ENCODE measurements around the gene FOXP1.

FOXP1 gene

DNA sequence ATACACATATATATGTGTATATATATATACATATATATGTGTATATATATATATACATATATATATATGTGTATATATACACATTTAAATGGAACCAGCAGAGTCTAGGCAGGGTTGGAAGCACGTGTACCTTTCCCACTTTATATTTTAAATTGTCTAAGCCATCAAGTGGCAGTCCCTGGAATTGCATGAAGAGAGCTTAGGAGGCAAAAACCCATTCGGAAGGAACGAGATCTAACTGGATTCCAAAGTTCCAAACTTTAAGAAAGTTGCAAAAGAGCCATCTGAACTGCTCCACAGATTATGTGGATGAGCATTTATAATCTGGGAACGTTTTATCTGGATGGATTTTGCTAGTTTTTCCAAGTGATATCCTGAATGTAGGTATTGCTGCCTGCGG lies 186.5 kb downstream of the FOXP1 start:
- ATAC-seq: peak; percentile 56; the same call in 2 of the 3 replicates
- TF ChIP-seq CSDC2 (CRISPR knock-in tag; IDR thresholded peaks at IDR 0.05) (no peak), ZC3H10 (CRISPR knock-in tag; IDR thresholded peaks at IDR 0.05) (no peak), ZNF8 (CRISPR knock-in tag; IDR thresholded peaks at IDR 0.05) (no peak), ARNTL (CRISPR knock-in tag; IDR thresholded peaks at IDR 0.05; ENCODE audit: borderline replicate concordance, low read depth) (no peak), ZNF565 (CRISPR knock-in tag; conservative IDR thresholded peaks at IDR 0.05; ENCODE audit: low read depth) (no peak), ISL1 (CRISPR knock-in tag; IDR thresholded peaks at IDR 0.05) (no peak), BACH2 (CRISPR knock-in tag; IDR thresholded peaks at IDR 0.05; ENCODE audit: borderline replicate concordance) (no peak), ZFP3 (CRISPR knock-in tag; IDR thresholded peaks at IDR 0.05) (no peak), OSR1 (CRISPR knock-in tag; IDR thresholded peaks at IDR 0.05) (no peak)
- TF ChIP-seq, protein P1, sequence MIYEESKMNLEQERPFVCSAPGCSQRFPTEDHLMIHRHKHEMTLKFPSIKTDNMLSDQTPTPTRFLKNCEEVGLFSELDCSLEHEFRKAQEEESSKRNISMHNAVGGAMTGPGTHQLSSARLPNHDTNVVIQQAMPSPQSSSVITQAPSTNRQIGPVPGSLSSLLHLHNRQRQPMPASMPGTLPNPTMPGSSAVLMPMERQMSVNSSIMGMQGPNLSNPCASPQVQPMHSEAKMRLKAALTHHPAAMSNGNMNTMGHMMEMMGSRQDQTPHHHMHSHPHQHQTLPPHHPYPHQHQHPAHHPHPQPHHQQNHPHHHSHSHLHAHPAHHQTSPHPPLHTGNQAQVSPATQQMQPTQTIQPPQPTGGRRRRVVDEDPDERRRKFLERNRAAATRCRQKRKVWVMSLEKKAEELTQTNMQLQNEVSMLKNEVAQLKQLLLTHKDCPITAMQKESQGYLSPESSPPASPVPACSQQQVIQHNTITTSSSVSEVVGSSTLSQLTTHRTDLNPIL (CRISPR knock-in tag; IDR thresholded peaks at IDR 0.05; ENCODE audit: low read depth): no peak
- TF ChIP-seq, protein P2, sequence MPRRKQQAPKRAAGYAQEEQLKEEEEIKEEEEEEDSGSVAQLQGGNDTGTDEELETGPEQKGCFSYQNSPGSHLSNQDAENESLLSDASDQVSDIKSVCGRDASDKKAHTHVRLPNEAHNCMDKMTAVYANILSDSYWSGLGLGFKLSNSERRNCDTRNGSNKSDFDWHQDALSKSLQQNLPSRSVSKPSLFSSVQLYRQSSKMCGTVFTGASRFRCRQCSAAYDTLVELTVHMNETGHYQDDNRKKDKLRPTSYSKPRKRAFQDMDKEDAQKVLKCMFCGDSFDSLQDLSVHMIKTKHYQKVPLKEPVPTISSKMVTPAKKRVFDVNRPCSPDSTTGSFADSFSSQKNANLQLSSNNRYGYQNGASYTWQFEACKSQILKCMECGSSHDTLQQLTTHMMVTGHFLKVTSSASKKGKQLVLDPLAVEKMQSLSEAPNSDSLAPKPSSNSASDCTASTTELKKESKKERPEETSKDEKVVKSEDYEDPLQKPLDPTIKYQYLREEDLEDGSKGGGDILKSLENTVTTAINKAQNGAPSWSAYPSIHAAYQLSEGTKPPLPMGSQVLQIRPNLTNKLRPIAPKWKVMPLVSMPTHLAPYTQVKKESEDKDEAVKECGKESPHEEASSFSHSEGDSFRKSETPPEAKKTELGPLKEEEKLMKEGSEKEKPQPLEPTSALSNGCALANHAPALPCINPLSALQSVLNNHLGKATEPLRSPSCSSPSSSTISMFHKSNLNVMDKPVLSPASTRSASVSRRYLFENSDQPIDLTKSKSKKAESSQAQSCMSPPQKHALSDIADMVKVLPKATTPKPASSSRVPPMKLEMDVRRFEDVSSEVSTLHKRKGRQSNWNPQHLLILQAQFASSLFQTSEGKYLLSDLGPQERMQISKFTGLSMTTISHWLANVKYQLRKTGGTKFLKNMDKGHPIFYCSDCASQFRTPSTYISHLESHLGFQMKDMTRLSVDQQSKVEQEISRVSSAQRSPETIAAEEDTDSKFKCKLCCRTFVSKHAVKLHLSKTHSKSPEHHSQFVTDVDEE (CRISPR knock-in tag; IDR thresholded peaks at IDR 0.05): no peak
- TF ChIP-seq, protein P3, sequence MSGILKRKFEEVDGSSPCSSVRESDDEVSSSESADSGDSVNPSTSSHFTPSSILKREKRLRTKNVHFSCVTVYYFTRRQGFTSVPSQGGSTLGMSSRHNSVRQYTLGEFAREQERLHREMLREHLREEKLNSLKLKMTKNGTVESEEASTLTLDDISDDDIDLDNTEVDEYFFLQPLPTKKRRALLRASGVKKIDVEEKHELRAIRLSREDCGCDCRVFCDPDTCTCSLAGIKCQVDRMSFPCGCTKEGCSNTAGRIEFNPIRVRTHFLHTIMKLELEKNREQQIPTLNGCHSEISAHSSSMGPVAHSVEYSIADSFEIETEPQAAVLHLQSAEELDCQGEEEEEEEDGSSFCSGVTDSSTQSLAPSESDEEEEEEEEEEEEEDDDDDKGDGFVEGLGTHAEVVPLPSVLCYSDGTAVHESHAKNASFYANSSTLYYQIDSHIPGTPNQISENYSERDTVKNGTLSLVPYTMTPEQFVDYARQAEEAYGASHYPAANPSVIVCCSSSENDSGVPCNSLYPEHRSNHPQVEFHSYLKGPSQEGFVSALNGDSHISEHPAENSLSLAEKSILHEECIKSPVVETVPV (CRISPR knock-in tag; IDR thresholded peaks at IDR 0.05): no peak

DNA sequence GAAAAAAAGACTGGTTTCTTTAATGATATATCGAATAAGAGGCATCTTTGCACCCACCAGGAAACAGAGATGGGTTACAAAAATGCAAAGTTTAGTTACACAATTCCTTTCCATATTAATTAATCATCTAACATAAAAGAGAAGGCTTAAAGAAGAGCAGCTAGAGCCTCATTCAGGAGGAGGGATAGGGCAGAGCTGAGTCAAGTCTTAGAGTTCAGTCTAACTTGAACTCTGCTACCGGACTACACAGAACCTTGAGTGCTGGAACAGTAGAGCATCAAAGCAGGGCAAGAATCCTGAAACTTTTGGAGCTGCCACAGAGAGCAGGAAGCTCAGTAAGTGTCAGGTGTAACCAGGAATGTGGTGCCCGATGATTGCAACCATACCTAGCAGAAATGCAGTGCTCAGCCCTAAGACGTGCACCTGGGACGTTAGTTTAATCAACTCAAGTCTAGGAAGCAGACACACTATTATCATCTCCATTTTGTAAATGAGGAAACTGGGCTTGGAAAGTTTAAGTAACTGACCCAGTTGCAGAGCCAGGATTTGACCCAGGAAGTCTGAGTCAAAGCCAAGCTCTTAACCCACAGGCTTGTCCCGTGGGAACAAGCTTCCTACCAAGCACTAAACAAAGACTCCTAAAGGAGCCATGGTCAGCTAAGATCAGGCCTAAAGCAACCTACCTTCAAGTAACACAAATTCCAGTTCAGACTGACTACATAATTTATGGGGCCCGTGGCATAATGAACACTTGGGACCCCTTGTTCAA lies 187.4 kb downstream of the FOXP1 start:
- TF ChIP-seq, protein P4, sequence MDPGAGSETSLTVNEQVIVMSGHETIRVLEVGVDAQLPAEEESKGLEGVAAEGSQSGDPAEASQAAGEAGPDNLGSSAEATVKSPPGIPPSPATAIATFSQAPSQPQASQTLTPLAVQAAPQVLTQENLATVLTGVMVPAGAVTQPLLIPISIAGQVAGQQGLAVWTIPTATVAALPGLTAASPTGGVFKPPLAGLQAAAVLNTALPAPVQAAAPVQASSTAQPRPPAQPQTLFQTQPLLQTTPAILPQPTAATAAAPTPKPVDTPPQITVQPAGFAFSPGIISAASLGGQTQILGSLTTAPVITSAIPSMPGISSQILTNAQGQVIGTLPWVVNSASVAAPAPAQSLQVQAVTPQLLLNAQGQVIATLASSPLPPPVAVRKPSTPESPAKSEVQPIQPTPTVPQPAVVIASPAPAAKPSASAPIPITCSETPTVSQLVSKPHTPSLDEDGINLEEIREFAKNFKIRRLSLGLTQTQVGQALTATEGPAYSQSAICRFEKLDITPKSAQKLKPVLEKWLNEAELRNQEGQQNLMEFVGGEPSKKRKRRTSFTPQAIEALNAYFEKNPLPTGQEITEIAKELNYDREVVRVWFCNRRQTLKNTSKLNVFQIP (CRISPR knock-in tag; IDR thresholded peaks at IDR 0.05; ENCODE audit: borderline replicate concordance, low read depth): no peak
- TF ChIP-seq ZFP30 (CRISPR knock-in tag; IDR thresholded peaks at IDR 0.05) (no peak), ZC3H10 (CRISPR knock-in tag; IDR thresholded peaks at IDR 0.05) (no peak), TOX (CRISPR knock-in tag; IDR thresholded peaks at IDR 0.05; ENCODE audit: borderline replicate concordance) (no peak), ZNF70 (CRISPR knock-in tag; IDR thresholded peaks at IDR 0.05) (no peak), TCF4 (CRISPR knock-in tag; IDR thresholded peaks at IDR 0.05; ENCODE audit: borderline replicate concordance) (no peak), GLIS3 (CRISPR knock-in tag; IDR thresholded peaks at IDR 0.05) (no peak), PPARA (CRISPR knock-in tag; IDR thresholded peaks at IDR 0.05; ENCODE audit: borderline replicate concordance) (no peak), ARNTL (CRISPR knock-in tag; IDR thresholded peaks at IDR 0.05; ENCODE audit: borderline replicate concordance, low read depth) (no peak), ESRRG (CRISPR knock-in tag; IDR thresholded peaks at IDR 0.05) (no peak), SNAI2 (CRISPR knock-in tag; IDR thresholded peaks at IDR 0.05) (no peak), OSR1 (CRISPR knock-in tag; IDR thresholded peaks at IDR 0.05) (no peak), ZNF565 (CRISPR knock-in tag; conservative IDR thresholded peaks at IDR 0.05; ENCODE audit: low read depth) (no peak), ZFP3 (CRISPR knock-in tag; IDR thresholded peaks at IDR 0.05) (no peak), CSDC2 (CRISPR knock-in tag; IDR thresholded peaks at IDR 0.05) (no peak)
- TF ChIP-seq, protein P2 (CRISPR knock-in tag; IDR thresholded peaks at IDR 0.05): no peak
- no peak for ATAC-seq

All from SK-N-SH treated with all-trans-retinoic acid at 6 μM for 48 hours (cell line).